Measurements from ENCODE around the gene NPTX2.

NPTX2 gene

GRCh38 chr7:98678215-98678614 lies 61.1 kb downstream of the NPTX2 start:
- TF ChIP-seq SNAI2 (CRISPR knock-in tag; IDR thresholded peaks at IDR 0.05) (no peak), ZNF70 (CRISPR knock-in tag; IDR thresholded peaks at IDR 0.05) (no peak), ZNF8 (CRISPR knock-in tag; IDR thresholded peaks at IDR 0.05) (no peak), BACH2 (CRISPR knock-in tag; IDR thresholded peaks at IDR 0.05; ENCODE audit: borderline replicate concordance) (no peak), ISL1 (CRISPR knock-in tag; IDR thresholded peaks at IDR 0.05) (no peak), ARNTL (CRISPR knock-in tag; IDR thresholded peaks at IDR 0.05; ENCODE audit: borderline replicate concordance, low read depth) (no peak), ZFP30 (CRISPR knock-in tag; IDR thresholded peaks at IDR 0.05) (no peak), ZNF565 (CRISPR knock-in tag; conservative IDR thresholded peaks at IDR 0.05; ENCODE audit: low read depth) (no peak), TCF4 (CRISPR knock-in tag; IDR thresholded peaks at IDR 0.05; ENCODE audit: borderline replicate concordance) (no peak), CSRNP3 (CRISPR knock-in tag; IDR thresholded peaks at IDR 0.05) (no peak), CSDC2 (CRISPR knock-in tag; IDR thresholded peaks at IDR 0.05) (no peak)
- ATAC-seq: no peak

All from SK-N-SH treated with all-trans-retinoic acid at 6 μM for 48 hours (cell line).